Measurements from ENCODE around the gene SMC4.
"Not testable (repeated sequence)": the region's sequence is repeated elsewhere in the genome, so short reads cannot be mapped to it uniquely, and the experiment has no call there.

SMC4 gene

GRCh38 chr3:160447544-160447943 lies 48.1 kb downstream of the SMC4 start:
- no peak for DNase-seq

GRCh38 chr3:160448845-160449635 lies 49.6 kb downstream of the SMC4 start:
- DNase-seq = no peak

GRCh38 chr3:160449636-160450598 lies 50.5 kb downstream of the SMC4 start, which contains the start of gene TRIM59:
TRIM59 (minus strand) TSS chr3:160449786; CDS start chr3:160439183, 10,603 bp downstream.
- DNase-seq = peak; percentile 97

- peak; percentile 55 for DNase-seq
These were observed 51.4 kb downstream of the SMC4 start for GRCh38 chr3:160450846-160451245.

- no peak for DNase-seq
These were observed 52.2 kb downstream of the SMC4 start for GRCh38 chr3:160451602-160452001.

GRCh38 chr3:160452251-160452650 lies 52.8 kb downstream of the SMC4 start:
- DNase-seq = not testable (repeated sequence)

GRCh38 chr3:160454995-160455394 lies 55.5 kb downstream of the SMC4 start:
- no peak for DNase-seq

- DNase-seq = no peak
These were observed 56.4 kb downstream of the SMC4 start for GRCh38 chr3:160455846-160456245.

- no peak for DNase-seq
These were observed 58.7 kb downstream of the SMC4 start for GRCh38 chr3:160458151-160458550.

- DNase-seq = no peak
These were observed 60.1 kb downstream of the SMC4 start for GRCh38 chr3:160459450-160459970.

- no peak for DNase-seq
These were observed 60.6 kb downstream of the SMC4 start for GRCh38 chr3:160460033-160460432.

GRCh38 chr3:160464321-160464720 lies 64.9 kb downstream of the SMC4 start:
- DNase-seq = no peak

GRCh38 chr3:160464971-160465370 lies 65.5 kb downstream of the SMC4 start:
- DNase-seq = no peak

GRCh38 chr3:160470181-160470580 lies 70.7 kb downstream of the SMC4 start:
- DNase-seq = no peak

- DNase-seq = no peak
These were observed 72.4 kb downstream of the SMC4 start for GRCh38 chr3:160471892-160472291.

GRCh38 chr3:160472344-160472743 lies 72.9 kb downstream of the SMC4 start:
- no peak for DNase-seq

GRCh38 chr3:160473221-160473620 lies 73.8 kb downstream of the SMC4 start:
- peak; percentile 29 for DNase-seq

GRCh38 chr3:160473978-160474377 lies 74.5 kb downstream of the SMC4 start:
- peak; percentile 71 for DNase-seq

- DNase-seq = no peak
These were observed 75.0 kb downstream of the SMC4 start for GRCh38 chr3:160474416-160474838.

GRCh38 chr3:160475153-160475552 lies 75.7 kb downstream of the SMC4 start:
- no peak for DNase-seq

- no peak for DNase-seq
These were observed 76.4 kb downstream of the SMC4 start for GRCh38 chr3:160475884-160476283.

GRCh38 chr3:160477750-160478149 lies 78.3 kb downstream of the SMC4 start:
- no peak for DNase-seq

GRCh38 chr3:160478338-160478737 lies 78.9 kb downstream of the SMC4 start:
- no peak for DNase-seq

All from NCI-H226 (cell line).